ENCODE results near the gene MBD3L4. TPM values are rescaled to one million over a fixed set of nuclear protein-coding genes. Genes with fewer than 3 reads are reported as not detected.
A peak's percentile ranks its signal among the peaks of the same experiment; 100 is the strongest.
"Not testable (repeated sequence)": the region's sequence is repeated elsewhere in the genome, so short reads cannot be mapped to it uniquely, and the experiment has no call there.

Gene MBD3L4
- not detected for total RNA-seq
- not detected for polyA plus RNA-seq
- total RNA-seq: not detected

DNA sequence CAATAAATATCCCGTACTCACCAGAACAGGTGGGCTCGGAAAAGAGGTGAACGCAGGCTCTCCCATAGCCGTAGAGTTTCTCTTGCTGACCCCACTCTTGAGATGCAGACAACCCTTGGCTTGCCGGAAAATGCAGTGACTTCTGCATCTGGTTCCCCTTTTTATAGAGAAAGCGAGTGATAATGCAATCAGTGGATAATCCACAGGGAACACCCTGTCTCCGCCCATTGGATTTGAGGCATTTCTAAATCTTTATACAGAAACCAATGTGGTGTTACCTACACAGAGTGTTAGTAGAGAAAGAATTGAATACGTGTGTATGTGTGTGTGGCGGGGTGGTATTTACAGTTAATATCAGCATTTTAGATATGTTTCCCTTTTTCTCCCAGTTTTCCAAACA, at the start of gene MBD3L4:
Gene MBD3L4, minus strand, starts transcription at position 101 of the 400 bp plus-strand sequence. Its CDS starts 35 bp downstream, at position 66.
- H3K9me3 Mint-ChIP-seq; H3K36me3 Mint-ChIP-seq; CTCF ChIA-PET; H3K27me3 Mint-ChIP-seq; H3K36me3 ChIP-seq (ENCODE audit: control insufficient read depth in 2 of 3, insufficient read depth in 3 of 3, low read length in 3 of 3); intact Hi-C loops (cut with micrococcal nuclease); H3K4me3 ChIP-seq (ENCODE audit: low read length); H3K27ac ChIP-seq (ENCODE audit: low read depth, low read length); H3K4me1 Mint-ChIP-seq; H3K27me3 ChIP-seq (ENCODE audit: control insufficient read depth in 2 of 2, insufficient read depth in 2 of 2, low read length in 2 of 2); H3K4me3 Mint-ChIP-seq; H3K9me3 ChIP-seq (ENCODE audit: control insufficient read depth in 2 of 3, low read length in 3 of 3); H3K4me1 ChIP-seq (ENCODE audit: control insufficient read depth in 2 of 2, insufficient read depth in 2 of 2, low read length in 2 of 2); POLR2A ChIA-PET; ATAC-seq; H3K27ac Mint-ChIP-seq; DNase-seq: not testable (repeated sequence)

DNA sequence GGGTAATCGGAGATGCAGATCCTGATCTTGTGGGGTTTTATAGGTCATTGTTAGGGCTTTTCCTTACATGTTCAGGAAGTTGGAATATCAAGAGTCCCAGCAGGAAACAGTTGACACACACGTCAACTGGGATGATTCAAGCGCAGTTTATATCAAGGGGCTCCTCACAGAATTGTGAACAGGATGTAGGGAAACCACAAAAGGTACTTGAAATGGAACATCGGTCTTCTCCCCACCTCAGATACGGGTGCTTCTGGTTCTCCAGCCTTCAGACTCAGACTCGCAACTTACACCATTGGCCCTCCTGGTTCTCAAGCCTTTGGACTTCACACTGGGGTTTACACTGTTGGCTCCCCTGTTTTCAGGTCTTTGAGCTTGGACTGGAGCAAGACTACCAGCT, 49.0 kb upstream of the MBD3L4 start:
- H3K4me3 Mint-ChIP-seq: peak overlapping the region in 5 of 10 donors; percentile 35 to 62 (median 38)
- no peak for DNase-seq

DNA sequence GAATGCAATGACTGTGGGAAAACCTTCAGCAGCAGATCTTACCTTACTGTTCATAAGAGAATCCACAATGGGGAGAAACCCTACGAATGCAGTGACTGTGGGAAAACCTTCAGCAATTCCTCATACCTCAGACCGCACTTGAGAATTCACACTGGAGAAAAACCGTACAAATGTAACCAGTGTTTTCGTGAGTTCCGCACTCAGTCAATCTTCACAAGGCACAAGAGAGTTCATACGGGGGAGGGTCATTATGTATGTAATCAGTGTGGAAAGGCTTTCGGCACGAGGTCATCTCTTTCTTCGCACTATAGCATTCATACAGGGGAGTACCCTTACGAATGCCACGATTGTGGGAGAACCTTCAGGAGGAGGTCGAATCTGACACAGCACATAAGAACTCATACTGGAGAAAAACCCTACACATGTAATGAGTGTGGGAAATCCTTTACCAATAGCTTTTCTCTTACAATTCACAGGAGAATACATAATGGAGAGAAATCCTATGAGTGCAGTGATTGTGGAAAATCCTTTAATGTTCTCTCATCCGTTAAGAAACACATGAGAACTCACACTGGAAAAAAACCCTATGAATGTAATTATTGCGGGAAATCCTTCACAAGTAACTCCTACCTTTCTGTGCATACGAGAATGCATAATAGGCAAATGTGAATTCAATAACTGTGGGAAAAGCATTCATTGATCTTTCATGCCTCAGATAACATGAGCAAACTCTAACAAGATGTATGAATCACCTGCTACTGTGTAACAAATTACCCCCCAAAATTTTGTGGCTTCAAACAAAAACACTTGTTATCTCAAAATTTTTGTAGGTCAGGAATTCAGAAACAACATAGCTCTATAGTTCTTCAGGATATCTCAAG, 43.3 kb upstream of the MBD3L4 start:
- H3K9me3 ChIP-seq (ENCODE audit: control insufficient read depth in 2 of 3, low read length in 3 of 3): peaks cover 45 to 98% (median 66%) of the 10 kb centered on the region in 3 experiments
- H3K4me1 ChIP-seq (ENCODE audit: control insufficient read depth in 2 of 2, insufficient read depth in 2 of 2, low read length in 2 of 2): no peaks in the 10 kb centered on the region
- H3K4me3 Mint-ChIP-seq: peak overlapping the region in 4 of 10 donors; percentile 9 to 60 (median 39)
- ATAC-seq (no peak), DNase-seq (peak in 2 of 9 donors; percentile 20 to 26)
- H3K27me3 Mint-ChIP-seq: no peaks in the 10 kb centered on the region
- intact Hi-C loops (cut with micrococcal nuclease): loop anchor here (1.0 to 2.0 kb wide), 2 partner anchors 14 to 15 kb away; partner anchors contain the start of gene ZNF557 (in 1 of the 2)
- CTCF ChIA-PET: no interaction called here
- peaks cover 0 to 12% (median 3%) of the 10 kb centered on the region in 7 donors for H3K4me1 Mint-ChIP-seq
- POLR2A ChIA-PET: interaction anchor here (0.6 to 3.4 kb wide), 6 partner anchors 12 to 718 kb away, joined by 3 to 23 read pairs (median 6); partner anchors contain the start of gene ZNF557
- H3K27me3 ChIP-seq (ENCODE audit: control insufficient read depth in 2 of 2, insufficient read depth in 2 of 2, low read length in 2 of 2): no peaks in the 10 kb centered on the region
- no peak overlapping the region for H3K27ac ChIP-seq (ENCODE audit: low read depth, low read length)
- peaks cover 59 to 76% (median 63%) of the 10 kb centered on the region in 3 experiments for H3K36me3 ChIP-seq (ENCODE audit: control insufficient read depth in 2 of 3, insufficient read depth in 3 of 3, low read length in 3 of 3)
- peaks cover 18 to 78% (median 68%) of the 10 kb centered on the region in 5 donors for H3K36me3 Mint-ChIP-seq
- H3K9me3 Mint-ChIP-seq: peaks cover 6 to 96% (median 75%) of the 10 kb centered on the region in 11 donors
- peak overlapping the region in 5 of 9 donors; percentile 1 to 75 (median 53) for H3K27ac Mint-ChIP-seq
- H3K4me3 ChIP-seq (ENCODE audit: low read length): peak overlapping the region; percentile 1

More for the DNA sequence above, 49.0 kb upstream of the MBD3L4 start:
- ChIA-PET CTCF (no interaction called here), POLR2A (interaction anchor here (0.6 to 1.1 kb wide), 2 partner anchors 13 to 1133 kb away, joined by 3 to 5 read pairs; no protein-coding TSS in a partner anchor)
- Histone ChIP-seq H3K36me3 (ENCODE audit: control insufficient read depth in 2 of 3, insufficient read depth in 3 of 3, low read length in 3 of 3) (peaks cover 4 to 20% (median 9%) of the 10 kb centered on the region in 3 experiments), H3K4me3 (ENCODE audit: low read length) (peak overlapping the region; percentile 36), H3K9me3 (ENCODE audit: control insufficient read depth in 2 of 3, low read length in 3 of 3) (peaks cover 12 to 81% (median 33%) of the 10 kb centered on the region in 3 experiments), H3K27ac (ENCODE audit: low read depth, low read length) (no peak overlapping the region), H3K4me1 (ENCODE audit: control insufficient read depth in 2 of 2, insufficient read depth in 2 of 2, low read length in 2 of 2) (peaks cover 2 to 5% of the 10 kb centered on the region in 2 donors), H3K27me3 (ENCODE audit: control insufficient read depth in 2 of 2, insufficient read depth in 2 of 2, low read length in 2 of 2) (no peaks in the 10 kb centered on the region)
- intact Hi-C loops (cut with micrococcal nuclease): no loop called here
- Mint-ChIP-seq H3K27ac (no peak overlapping the region), H3K36me3 (peaks cover 0 to 41% (median 24%) of the 10 kb centered on the region in 5 donors), H3K4me1 (peaks cover 5 to 19% (median 7%) of the 10 kb centered on the region in 7 donors), H3K9me3 (peaks cover 3 to 90% (median 61%) of the 10 kb centered on the region in 11 donors), H3K27me3 (no peaks in the 10 kb centered on the region)
- no peak for ATAC-seq

DNA sequence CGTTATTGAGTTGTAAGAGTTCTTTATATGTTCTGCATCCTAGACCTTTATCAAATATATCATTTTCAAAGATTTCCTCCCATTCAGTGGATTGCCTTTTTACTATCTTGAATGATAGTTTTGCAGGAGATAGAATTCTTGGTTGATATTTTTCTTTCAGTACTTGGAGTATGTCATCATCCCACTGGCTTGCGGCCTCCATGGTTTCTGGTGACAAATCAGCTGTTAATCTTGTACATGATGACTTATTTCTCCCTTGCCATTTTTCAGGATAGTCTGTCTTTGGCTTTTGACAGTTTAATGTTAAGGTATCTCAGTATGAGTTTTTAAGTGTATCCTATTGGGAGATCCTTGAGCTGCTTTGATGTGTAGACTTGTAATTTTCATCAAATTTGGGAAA, 38.0 kb upstream of the MBD3L4 start:
- ATAC-seq: no peak
- intact Hi-C loops (cut with micrococcal nuclease): no loop called here
- peaks cover 73 to 98% (median 85%) of the 10 kb centered on the region in 3 experiments for H3K36me3 ChIP-seq (ENCODE audit: control insufficient read depth in 2 of 3, insufficient read depth in 3 of 3, low read length in 3 of 3)
- no peak overlapping the region for H3K4me3 ChIP-seq (ENCODE audit: low read length)
- H3K4me1 Mint-ChIP-seq: peaks cover 0 to 8% (median 3%) of the 10 kb centered on the region in 7 donors
- peaks cover 26 to 96% (median 84%) of the 10 kb centered on the region in 5 donors for H3K36me3 Mint-ChIP-seq
- no peaks in the 10 kb centered on the region for H3K27me3 Mint-ChIP-seq
- no peak overlapping the region for H3K27ac ChIP-seq (ENCODE audit: low read depth, low read length)
- H3K4me1 ChIP-seq (ENCODE audit: control insufficient read depth in 2 of 2, insufficient read depth in 2 of 2, low read length in 2 of 2): no peaks in the 10 kb centered on the region
- POLR2A ChIA-PET: interaction anchor here (0.6 to 1.7 kb wide), 3 partner anchors 8 to 555 kb away, joined by 4 to 6 read pairs (median 5); partner anchors contain the start of gene ZNF557
- peaks cover 6 to 82% (median 56%) of the 10 kb centered on the region in 11 donors for H3K9me3 Mint-ChIP-seq
- CTCF ChIA-PET: interaction anchor here (0.6 to 0.7 kb wide), 2 partner anchors 9 to 921 kb away, joined by 3 to 4 read pairs; no protein-coding TSS in a partner anchor
- peak overlapping the region in 1 of 9 donors; percentile 19 for H3K27ac Mint-ChIP-seq
- no peaks in the 10 kb centered on the region for H3K27me3 ChIP-seq (ENCODE audit: control insufficient read depth in 2 of 2, insufficient read depth in 2 of 2, low read length in 2 of 2)
- DNase-seq: peak in 1 of 9 donors; percentile 25
- peak overlapping the region in 1 of 10 donors; percentile 18 for H3K4me3 Mint-ChIP-seq
- H3K9me3 ChIP-seq (ENCODE audit: control insufficient read depth in 2 of 3, low read length in 3 of 3): peaks cover 24 to 69% (median 40%) of the 10 kb centered on the region in 3 experiments

DNA sequence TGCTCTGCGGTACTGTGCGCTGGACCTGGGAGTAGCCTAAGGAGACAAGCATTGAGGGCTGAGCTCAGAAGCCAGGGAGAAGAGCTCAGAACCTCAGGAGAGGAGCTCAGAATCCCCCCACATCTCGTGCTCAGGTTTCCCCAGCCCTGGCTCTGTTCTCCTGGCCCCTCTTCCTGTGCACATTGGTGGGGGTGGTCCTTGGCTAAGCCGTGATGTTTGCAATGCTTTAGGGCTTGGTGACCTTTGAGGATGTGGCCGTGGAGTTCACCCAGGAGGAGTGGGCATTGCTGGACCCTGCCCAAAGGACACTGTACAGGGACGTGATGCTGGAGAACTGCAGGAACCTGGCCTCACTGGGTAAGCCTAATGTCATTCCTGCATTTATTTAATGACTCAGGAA, 36.2 kb upstream of the MBD3L4 start:
- H3K9me3 Mint-ChIP-seq: peaks cover 4 to 63% (median 51%) of the 10 kb centered on the region in 11 donors

DNA sequence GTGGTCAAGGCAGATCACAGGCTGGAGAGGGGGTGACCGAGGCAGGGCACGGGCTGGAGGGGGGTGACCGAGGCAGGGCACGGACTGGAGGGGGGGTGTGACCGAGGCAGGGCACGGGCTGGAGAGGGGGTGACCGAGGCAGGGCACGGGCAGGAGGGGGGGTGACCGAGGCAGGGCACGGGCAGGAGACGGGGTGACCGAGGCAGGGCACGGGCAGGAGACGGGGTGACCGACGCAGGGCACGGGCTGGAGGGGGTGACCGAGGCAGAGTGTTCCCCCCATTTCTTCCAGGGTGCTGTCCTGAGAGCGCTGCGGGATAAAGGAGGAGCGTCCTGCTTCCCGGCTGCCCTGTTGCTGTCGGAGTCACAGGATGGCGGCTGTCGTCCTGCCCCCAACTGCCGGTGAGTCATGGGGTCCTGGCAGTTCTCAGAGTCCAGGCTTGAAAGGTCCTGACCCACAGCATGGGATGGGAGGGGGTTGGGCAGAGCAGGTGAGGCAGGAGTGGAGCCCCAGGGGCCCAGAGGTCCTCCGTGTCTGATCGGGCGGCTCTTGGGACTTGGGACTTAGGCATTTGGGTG, 34.8 kb upstream of the MBD3L4 start:
- CTCF ChIA-PET: no interaction called here
- peaks cover 0 to 36% (median 11%) of the 10 kb centered on the region in 3 experiments for H3K9me3 ChIP-seq (ENCODE audit: control insufficient read depth in 2 of 3, low read length in 3 of 3)
- H3K36me3 Mint-ChIP-seq: peaks cover 26 to 83% (median 65%) of the 10 kb centered on the region in 5 donors
- DNase-seq (no peak), ATAC-seq (no peak)
- H3K27ac Mint-ChIP-seq: peak overlapping the region in 1 of 9 donors; percentile 48
- H3K4me1 Mint-ChIP-seq: peaks cover 7 to 30% (median 16%) of the 10 kb centered on the region in 7 donors
- intact Hi-C loops (cut with micrococcal nuclease): no loop called here
- peaks cover 4 to 50% (median 39%) of the 10 kb centered on the region in 11 donors for H3K9me3 Mint-ChIP-seq
- H3K27me3 ChIP-seq (ENCODE audit: control insufficient read depth in 2 of 2, insufficient read depth in 2 of 2, low read length in 2 of 2): no peaks in the 10 kb centered on the region
- no peak overlapping the region for H3K27ac ChIP-seq (ENCODE audit: low read depth, low read length)
- peaks cover 52 to 86% (median 61%) of the 10 kb centered on the region in 3 experiments for H3K36me3 ChIP-seq (ENCODE audit: control insufficient read depth in 2 of 3, insufficient read depth in 3 of 3, low read length in 3 of 3)
- H3K4me3 ChIP-seq (ENCODE audit: low read length): no peak overlapping the region
- no peaks in the 10 kb centered on the region for H3K27me3 Mint-ChIP-seq
- no peak overlapping the region for H3K4me3 Mint-ChIP-seq
- H3K4me1 ChIP-seq (ENCODE audit: control insufficient read depth in 2 of 2, insufficient read depth in 2 of 2, low read length in 2 of 2): peaks cover 7 to 9% of the 10 kb centered on the region in 2 donors
- POLR2A ChIA-PET: interaction anchor here (0.7 kb wide), 1 partner anchor 1376 kb away, joined by 4 read pairs; no protein-coding TSS in a partner anchor

More for the DNA sequence above, 36.2 kb upstream of the MBD3L4 start:
- intact Hi-C loops (cut with micrococcal nuclease): no loop called here
- ATAC-seq (no peak), DNase-seq (no peak)
- POLR2A ChIA-PET: interaction anchor here (1.4 kb wide), 1 partner anchor 23 kb away, joined by 5 read pairs; no protein-coding TSS in a partner anchor
- Mint-ChIP-seq H3K27ac (no peak overlapping the region), H3K4me1 (peaks cover 6 to 17% (median 10%) of the 10 kb centered on the region in 7 donors), H3K4me3 (no peak overlapping the region), H3K36me3 (peaks cover 26 to 90% (median 76%) of the 10 kb centered on the region in 5 donors), H3K27me3 (no peaks in the 10 kb centered on the region)
- Histone ChIP-seq H3K27ac (ENCODE audit: low read depth, low read length) (no peak overlapping the region), H3K36me3 (ENCODE audit: control insufficient read depth in 2 of 3, insufficient read depth in 3 of 3, low read length in 3 of 3) (peaks cover 59 to 92% (median 73%) of the 10 kb centered on the region in 3 experiments), H3K4me1 (ENCODE audit: control insufficient read depth in 2 of 2, insufficient read depth in 2 of 2, low read length in 2 of 2) (peaks cover 0 to 3% of the 10 kb centered on the region in 2 donors), H3K9me3 (ENCODE audit: control insufficient read depth in 2 of 3, low read length in 3 of 3) (peaks cover 6 to 50% (median 25%) of the 10 kb centered on the region in 3 experiments), H3K4me3 (ENCODE audit: low read length) (no peak overlapping the region), H3K27me3 (ENCODE audit: control insufficient read depth in 2 of 2, insufficient read depth in 2 of 2, low read length in 2 of 2) (no peaks in the 10 kb centered on the region)
- CTCF ChIA-PET: no interaction called here

Data from naive thymus-derived CD4-positive, alpha-beta T cell (primary cell).